Measurements from ENCODE around the gene ZNF439.
"Not testable (repeated sequence)": the region's sequence is repeated elsewhere in the genome, so short reads cannot be mapped to it uniquely, and the experiment has no call there.

DNA sequence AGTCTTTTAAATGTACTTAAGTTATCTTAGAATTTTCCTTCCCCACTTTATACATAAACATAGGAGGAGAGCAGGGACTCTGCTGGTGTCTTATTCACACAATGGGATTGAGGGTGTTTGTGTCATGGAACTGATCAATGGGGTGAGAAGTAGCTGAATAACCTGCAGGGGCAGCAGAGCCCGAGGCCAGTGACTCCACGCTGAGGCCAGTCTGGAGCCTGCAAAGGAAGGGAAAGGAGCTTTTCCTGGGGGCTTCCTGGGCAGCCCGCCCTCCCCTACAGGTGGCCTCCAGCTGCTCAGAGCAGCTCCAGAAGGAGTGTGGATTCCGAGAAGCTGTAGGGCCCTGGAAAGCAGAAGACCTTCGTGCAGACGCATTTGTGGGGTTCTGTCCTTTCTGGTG, 911 bp upstream of the ZNF439 start:
- TF ChIP-seq POLR2AphosphoS5, POLR2A (IDR thresholded peaks at IDR 0.05): not testable (repeated sequence)

Data from breast epithelium (tissue), 3 donors.